Measurements from ENCODE around the gene BCOR. TPM values are rescaled to one million over a fixed set of nuclear protein-coding genes. Genes with fewer than 3 reads are reported as not detected.

Gene BCOR
- total and polyA plus RNA-seq, 2 of the 13 experiments (the other 11 are each of a cell fraction or from before 2014, with no cell fraction given) = 14.3 to 15.2 TPM

DNA sequence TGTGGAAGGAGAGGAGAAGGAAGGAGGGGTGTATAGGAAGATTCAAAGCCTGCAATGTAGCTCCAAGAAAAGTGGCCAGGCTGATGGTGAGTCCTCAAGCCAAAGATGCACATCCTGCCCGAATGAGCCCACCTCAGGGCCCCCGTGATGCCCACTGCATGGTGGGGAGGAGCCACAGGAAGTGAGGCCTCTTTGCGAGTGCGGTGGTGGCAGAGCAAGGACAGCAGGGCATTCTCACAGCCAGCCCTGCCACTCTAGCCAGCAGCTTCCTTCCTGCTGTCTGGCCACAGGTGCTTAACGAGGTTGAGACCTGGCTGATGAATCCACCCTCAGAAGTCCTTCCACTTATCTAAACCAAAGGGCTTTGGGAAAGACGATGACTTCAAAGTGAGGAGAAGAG, 55.8 kb downstream of the BCOR start:
- ChIA-PET CTCF (ENCODE audit: low intra/inter-chr PET ratio, low total read pairs) (no interaction called here), POLR2A (interaction anchor here (1.0 kb wide), 1 partner anchor 29 kb away, joined by 3 read pairs; no protein-coding TSS in a partner anchor)

More for the DNA sequence above, 55.8 kb downstream of the BCOR start:
- H3K27me3 ChIP-seq (ENCODE audit: control insufficient read depth in 1 of 2, insufficient read depth in 2 of 2, low read length in 2 of 2) = no peaks in the 10 kb centered on the region
- TF ChIP-seq ZNF367 (CRISPR knock-in tag; IDR thresholded peaks at IDR 0.05; ENCODE audit: borderline replicate concordance) (no peak), ZSCAN21 (CRISPR knock-in tag; IDR thresholded peaks at IDR 0.05; ENCODE audit: borderline replicate concordance) (no peak), NRL (CRISPR knock-in tag; IDR thresholded peaks at IDR 0.05; ENCODE audit: borderline replicate concordance) (no peak), ATF3 (CRISPR knock-in tag; IDR thresholded peaks at IDR 0.05) (no peak), ZFAT (CRISPR knock-in tag; conservative IDR thresholded peaks at IDR 0.05) (no peak), E2F2 (CRISPR knock-in tag; IDR thresholded peaks at IDR 0.05; ENCODE audit: borderline replicate concordance) (no peak), ESRRA (CRISPR knock-in tag; IDR thresholded peaks at IDR 0.05; ENCODE audit: low read depth) (no peak)
- WGBS (ENCODE audit: low lambda C conversion rate) = 0% methylated on average over 1 of the region's 6 CpGs
- intact Hi-C loops (cut with micrococcal nuclease; ENCODE audit: unreplicated experiment) (no loop called here), in situ Hi-C loops (cut with HindIII; ENCODE audit: extremely low pct_ligation_motif_present, low pct_unique_long_range_greater_than_20kb) (no loop called here)
- FAIRE-seq (no peak), ATAC-seq (peak; percentile 51), DNase-seq (ENCODE audit: low spot score) (no peak)
- no TSS peak for BruUV-seq (replicated peaks)
- no peak overlapping the region for H3K27ac ChIP-seq (ENCODE audit: extremely low read length, insufficient read depth, low read length)
- H3K9me3 ChIP-seq (ENCODE audit: low read length) = no peaks in the 10 kb centered on the region
- H3K4me3 ChIP-seq (replicated peaks in 1 of 3; ENCODE audit: insufficient read depth in 1 of 3, low read depth in 2 of 3, low read length in 3 of 3) = no peak overlapping the region
- 0 out of 2 replicates have a peak overlapping the region, but pooled peaks have one; percentile 12 for H3K4me2 ChIP-seq (ENCODE audit: low read depth, low read length)
- no peak overlapping the region for H2AFZ ChIP-seq (ENCODE audit: low read length)
- no peaks in the 10 kb centered on the region for H3K79me2 ChIP-seq (ENCODE audit: insufficient read depth, low read length)
- H3K9ac ChIP-seq (ENCODE audit: insufficient read depth, low read depth, low read length) = no peak overlapping the region
- H3K4me1 ChIP-seq (ENCODE audit: insufficient read depth, low read length) = peaks cover 6% of the 10 kb centered on the region; the same call in 1 of the 2 replicates
- H3K36me3 ChIP-seq (replicated peaks in 1 of 2; ENCODE audit: control insufficient read depth in 1 of 2, insufficient read depth in 2 of 2, low read length in 2 of 2) = no peaks in the 10 kb centered on the region
- no peaks in the 10 kb centered on the region for H4K20me1 ChIP-seq (ENCODE audit: insufficient read depth, low read length)
